ENCODE results near the gene PDCD1. TPM values are rescaled to one million over a fixed set of nuclear protein-coding genes. Genes with fewer than 3 reads are reported as not detected.

PDCD1 gene
- total and polyA plus RNA-seq, 10 of the 15 experiments (the other 5 are each of a cell fraction or from before 2014, with no cell fraction given) = 0.62 to 6.4 (median 2.9) TPM; not detected in 2

DNA sequence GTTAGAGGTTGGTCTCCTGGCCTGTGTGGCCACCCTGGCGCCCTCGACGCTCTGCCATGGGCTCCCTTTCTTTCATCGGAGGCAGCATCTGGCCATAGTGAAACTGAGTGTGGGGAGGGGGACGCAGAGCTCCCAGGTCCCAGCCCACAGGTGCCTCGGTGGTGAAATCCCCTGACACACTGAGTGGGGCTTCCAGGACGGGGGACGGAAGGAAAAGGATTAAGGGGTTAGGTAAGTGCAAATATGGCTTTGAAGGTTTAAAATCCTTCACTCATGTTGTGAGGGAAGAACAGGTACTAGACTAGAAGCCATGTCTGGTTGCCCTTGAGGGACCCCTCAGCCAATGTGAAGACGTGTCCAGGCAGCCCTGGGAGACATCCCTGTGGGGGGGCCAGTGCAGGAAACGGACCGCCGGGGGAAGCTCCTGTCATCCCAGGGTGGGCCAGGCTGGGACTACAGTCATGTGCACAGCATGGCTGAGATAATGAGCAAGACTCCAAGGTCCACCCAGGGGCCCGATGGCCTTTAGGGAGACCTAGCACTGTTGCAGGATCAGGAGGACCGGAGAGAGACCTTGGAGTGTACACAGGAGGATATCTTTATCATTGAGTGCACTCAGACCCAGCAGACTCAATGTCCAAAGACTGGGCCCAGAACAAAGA, 47.2 kb upstream of the PDCD1 start:
- no peaks in the 10 kb centered on the region; a peak in 1 of 4 replicates for H3K36me3 ChIP-seq (ENCODE audit: control insufficient read depth in 2 of 2, insufficient read depth in 2 of 2, low read length in 1 of 2)
- H3K9me3 ChIP-seq (replicated peaks; ENCODE audit: control insufficient read depth, insufficient read depth, low read length) = no peaks in the 10 kb centered on the region; the same call in 2 of the 3 replicates
- TF ChIP-seq KDM1A (IDR thresholded peaks at IDR 0.05; ENCODE audit: borderline replicate concordance) = no peak
- TF ChIP-seq, protein P1, sequence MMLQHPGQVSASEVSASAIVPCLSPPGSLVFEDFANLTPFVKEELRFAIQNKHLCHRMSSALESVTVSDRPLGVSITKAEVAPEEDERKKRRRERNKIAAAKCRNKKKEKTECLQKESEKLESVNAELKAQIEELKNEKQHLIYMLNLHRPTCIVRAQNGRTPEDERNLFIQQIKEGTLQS (IDR thresholded peaks at IDR 0.05; ENCODE audit: borderline replicate concordance, extremely low read depth, low read depth, low read length) = no peak
- no peak for TF ChIP-seq CREB1 (IDR thresholded peaks at IDR 0.05; ENCODE audit: low read depth)
- no peak for TF ChIP-seq NBN (IDR thresholded peaks at IDR 0.05)
- no peak for TF ChIP-seq SREBF2 (IDR thresholded peaks at IDR 0.05; ENCODE audit: low read length)
- TF ChIP-seq ZNF622 (IDR thresholded peaks at IDR 0.05) = no peak
- no peaks in the 10 kb centered on the region for H3K4me1 ChIP-seq (ENCODE audit: control insufficient read depth, insufficient read depth, low read length)
- ATAC-seq = no peak
- FAIRE-seq = no peak
- no peak overlapping the region for H3K4me2 ChIP-seq (ENCODE audit: control insufficient read depth, insufficient read depth)
- CTCF ChIA-PET = no interaction called here
- no peaks in the 10 kb centered on the region for H4K20me1 ChIP-seq (ENCODE audit: control insufficient read depth, insufficient read depth)
- no peaks in the 10 kb centered on the region for H3K79me2 ChIP-seq (ENCODE audit: control insufficient read depth, insufficient read depth, low read length)
- WGBS (ENCODE audit: insufficient coverage, insufficient replicate concordance, low lambda C conversion rate, missing lambda C conversion rate) = 94% methylated on average over 14 of the region's 14 CpGs
- in situ Hi-C loops (cut with MboI) (no loop called here), intact Hi-C loops (cut with micrococcal nuclease; ENCODE audit: unreplicated experiment) (no loop called here)
- no peak overlapping the region for H3K27ac ChIP-seq (ENCODE audit: control insufficient read depth, insufficient read depth)
- H3K27me3 ChIP-seq (replicated peaks in 1 of 2; ENCODE audit: control insufficient read depth in 2 of 2, insufficient read depth in 2 of 2, low read length in 1 of 2) = no peaks in the 10 kb centered on the region
- RAD21 ChIA-PET (ENCODE audit: unreplicated experiment) = no interaction called here
- POLR2A ChIA-PET = no interaction called here
- BruUV-seq (replicated peaks) = no TSS peak
- DNase-seq (ENCODE audit: low read depth, low spot score) = no peak
- no peak overlapping the region for H3K9ac ChIP-seq (ENCODE audit: control insufficient read depth, insufficient read depth, low read length)
- no peak overlapping the region for H3K4me3 ChIP-seq
- SMC1A ChIA-PET (ENCODE audit: uncharacterized antibody, unreplicated experiment) = no interaction called here
- H2AFZ ChIP-seq (ENCODE audit: control insufficient read depth, low read depth, low read length) = no peak overlapping the region
